ENCODE measurements around the gene EML4. TPM values are rescaled to one million over a fixed set of nuclear protein-coding genes. Genes with fewer than 3 reads are reported as not detected.
A peak's percentile ranks its signal among the peaks of the same experiment; 100 is the strongest.

EML4 gene
- total RNA-seq, 3 donors from 2014 or later = 47.9 to 88.3 (median 66.3) TPM

DNA sequence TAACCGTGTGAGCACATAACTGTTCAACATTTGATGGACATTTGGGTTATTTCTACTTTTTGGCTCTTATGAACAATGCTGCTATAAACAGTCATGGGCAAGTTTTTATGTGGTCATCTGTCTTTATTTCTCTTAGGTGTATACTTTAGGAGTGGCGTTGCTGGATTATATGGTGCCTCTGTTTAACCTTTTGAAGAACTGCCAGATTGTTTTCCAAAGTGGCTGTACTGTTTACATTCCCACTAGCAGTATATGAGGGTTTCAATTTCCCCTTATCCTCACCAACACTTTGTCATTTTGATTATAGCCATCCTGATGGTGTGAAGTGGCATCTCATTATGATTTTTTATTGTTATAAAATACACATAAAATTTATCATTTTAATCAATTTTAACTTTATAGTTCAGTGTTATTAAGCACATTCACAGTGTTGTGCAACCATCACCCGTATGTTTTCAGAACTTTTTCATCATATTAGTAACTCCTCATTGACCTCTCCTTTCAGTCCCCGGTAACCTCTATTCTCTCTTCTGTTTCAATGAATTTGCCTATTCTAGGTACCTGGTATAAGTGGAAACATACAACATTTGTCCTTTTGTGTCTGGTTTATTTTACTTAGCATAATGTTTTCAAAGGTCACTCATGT, 55.4 kb downstream of the EML4 start:
- Histone ChIP-seq H3K36me3 (ENCODE audit: low read depth) (no peaks in the 10 kb centered on the region), H3K4me3 (no peak overlapping the region), H3K4me1 (ENCODE audit: low read depth) (peaks cover 22% of the 10 kb centered on the region), H3K9me3 (no peaks in the 10 kb centered on the region)
- TF ChIP-seq, protein P1, sequence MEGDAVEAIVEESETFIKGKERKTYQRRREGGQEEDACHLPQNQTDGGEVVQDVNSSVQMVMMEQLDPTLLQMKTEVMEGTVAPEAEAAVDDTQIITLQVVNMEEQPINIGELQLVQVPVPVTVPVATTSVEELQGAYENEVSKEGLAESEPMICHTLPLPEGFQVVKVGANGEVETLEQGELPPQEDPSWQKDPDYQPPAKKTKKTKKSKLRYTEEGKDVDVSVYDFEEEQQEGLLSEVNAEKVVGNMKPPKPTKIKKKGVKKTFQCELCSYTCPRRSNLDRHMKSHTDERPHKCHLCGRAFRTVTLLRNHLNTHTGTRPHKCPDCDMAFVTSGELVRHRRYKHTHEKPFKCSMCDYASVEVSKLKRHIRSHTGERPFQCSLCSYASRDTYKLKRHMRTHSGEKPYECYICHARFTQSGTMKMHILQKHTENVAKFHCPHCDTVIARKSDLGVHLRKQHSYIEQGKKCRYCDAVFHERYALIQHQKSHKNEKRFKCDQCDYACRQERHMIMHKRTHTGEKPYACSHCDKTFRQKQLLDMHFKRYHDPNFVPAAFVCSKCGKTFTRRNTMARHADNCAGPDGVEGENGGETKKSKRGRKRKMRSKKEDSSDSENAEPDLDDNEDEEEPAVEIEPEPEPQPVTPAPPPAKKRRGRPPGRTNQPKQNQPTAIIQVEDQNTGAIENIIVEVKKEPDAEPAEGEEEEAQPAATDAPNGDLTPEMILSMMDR (IDR thresholded peaks at IDR 0.05) = no peak
- DNase-seq (no peak), ATAC-seq (peak; percentile 84)
- intact Hi-C loops (cut with DNase I, micrococcal nuclease) = no loop called here

DNA sequence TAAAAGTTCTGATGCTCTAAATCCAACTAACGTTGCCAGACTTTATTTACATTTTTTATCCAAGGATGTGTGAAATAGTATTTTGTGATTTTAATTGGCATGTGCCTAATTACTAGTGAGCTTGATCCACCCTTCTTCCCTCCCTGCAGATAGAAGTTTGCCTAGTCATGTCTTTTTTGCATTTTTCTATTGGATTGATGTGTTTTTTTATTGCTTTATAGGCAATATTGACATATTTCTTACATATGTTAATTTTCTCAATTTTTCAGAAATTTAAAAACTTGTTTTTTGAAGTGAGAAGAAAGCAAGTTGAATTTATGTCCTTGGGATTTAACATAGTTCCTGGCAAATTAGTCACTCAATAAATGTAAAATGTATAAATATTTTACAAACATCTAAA, 56.4 kb downstream of the EML4 start:
- H3K4me1 ChIP-seq (ENCODE audit: low read depth) = peaks cover 22% of the 10 kb centered on the region
- H3K36me3 ChIP-seq (ENCODE audit: low read depth) = no peaks in the 10 kb centered on the region
- ATAC-seq (no peak), DNase-seq (no peak)
- intact Hi-C loops (cut with DNase I, micrococcal nuclease) = no loop called here
- no peak overlapping the region for H3K4me3 ChIP-seq
- TF ChIP-seq, protein P1 (IDR thresholded peaks at IDR 0.05) = no peak
- H3K9me3 ChIP-seq = no peaks in the 10 kb centered on the region

DNA sequence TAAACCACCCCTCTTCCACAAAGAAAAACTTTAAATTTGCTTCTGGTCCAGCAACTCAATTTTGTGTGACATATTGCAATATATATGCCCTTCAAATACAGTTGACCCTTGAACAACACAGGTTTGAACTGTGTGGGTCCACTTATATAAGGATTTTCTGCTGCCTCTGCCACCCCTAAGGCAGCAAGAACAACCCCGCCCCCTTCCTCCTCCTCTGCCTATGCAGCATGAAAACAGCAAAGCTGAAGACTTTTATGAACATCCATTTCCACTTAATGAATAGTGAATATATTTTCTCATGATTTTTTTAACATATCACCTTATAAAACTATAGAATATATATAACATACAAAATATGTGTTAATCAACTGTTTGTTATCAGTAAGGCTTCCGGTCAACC, 58.3 kb downstream of the EML4 start:
- no peaks in the 10 kb centered on the region for H3K36me3 ChIP-seq (ENCODE audit: low read depth)
- intact Hi-C loops (cut with DNase I, micrococcal nuclease) = no loop called here
- no peak for ATAC-seq

DNA sequence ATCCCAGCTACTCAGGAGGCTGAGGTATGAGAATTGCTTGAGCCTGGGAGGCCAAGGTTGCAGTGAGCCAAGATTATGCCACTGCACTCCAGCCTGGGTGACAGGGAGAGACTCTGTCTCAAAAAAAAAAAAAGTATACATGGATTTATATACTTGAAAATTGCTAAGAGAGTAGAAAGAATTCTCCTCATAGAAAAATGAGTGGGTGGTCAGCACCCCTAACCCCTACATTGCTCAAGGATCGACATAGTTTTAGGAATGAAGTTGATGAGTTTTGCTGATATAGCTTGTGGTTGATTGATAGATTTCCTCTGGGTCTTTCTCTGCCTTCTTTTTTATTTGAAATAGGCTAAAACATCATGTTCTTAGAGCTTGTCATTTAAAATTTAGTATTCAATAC, 58.9 kb downstream of the EML4 start:
- Histone ChIP-seq H3K4me1 (ENCODE audit: low read depth) (peaks cover 16% of the 10 kb centered on the region), H3K36me3 (ENCODE audit: low read depth) (no peaks in the 10 kb centered on the region), H3K9me3 (no peaks in the 10 kb centered on the region), H3K4me3 (no peak overlapping the region)
- ATAC-seq (no peak), DNase-seq (no peak)
- TF ChIP-seq, protein P1 (IDR thresholded peaks at IDR 0.05) = no peak
- intact Hi-C loops (cut with DNase I, micrococcal nuclease) = no loop called here

More for the DNA sequence above, 58.3 kb downstream of the EML4 start:
- DNase-seq = no peak
- peaks cover 16% of the 10 kb centered on the region for H3K4me1 ChIP-seq (ENCODE audit: low read depth)
- TF ChIP-seq, protein P1 (IDR thresholded peaks at IDR 0.05) = no peak
- H3K9me3 ChIP-seq = no peaks in the 10 kb centered on the region
- H3K4me3 ChIP-seq = no peak overlapping the region

DNA sequence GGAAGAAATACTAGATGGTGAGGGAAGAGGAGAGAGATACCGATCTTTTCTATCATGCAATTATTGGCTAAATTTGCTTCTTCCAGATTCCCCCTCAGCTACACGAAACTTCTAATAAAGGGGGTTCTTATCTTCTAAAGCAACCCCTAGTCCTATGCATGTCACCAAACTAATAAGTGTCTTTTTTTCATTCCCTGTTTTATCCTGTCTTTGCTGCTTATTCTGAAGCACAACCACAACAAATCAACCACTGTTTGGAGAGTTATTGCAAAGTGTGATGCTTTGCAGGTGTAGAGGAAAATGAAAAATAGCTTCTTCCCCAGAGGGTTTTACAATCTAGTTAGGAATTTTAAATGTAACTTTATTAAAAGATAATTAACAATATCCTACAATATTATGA, 60.8 kb downstream of the EML4 start:
- no peak for DNase-seq
- Histone ChIP-seq H3K4me1 (ENCODE audit: low read depth) (no peaks in the 10 kb centered on the region), H3K9me3 (no peaks in the 10 kb centered on the region), H3K36me3 (ENCODE audit: low read depth) (no peaks in the 10 kb centered on the region), H3K4me3 (no peak overlapping the region)
- TF ChIP-seq, protein P1 (IDR thresholded peaks at IDR 0.05) = no peak
- ATAC-seq = no peak
- intact Hi-C loops (cut with DNase I, micrococcal nuclease) = loop anchor here in 1 of 2 donors (10.0 kb wide), 1 partner anchor 135 kb away; no protein-coding TSS in a partner anchor
